Measurements from ENCODE around the gene EXOC6B.

DNA sequence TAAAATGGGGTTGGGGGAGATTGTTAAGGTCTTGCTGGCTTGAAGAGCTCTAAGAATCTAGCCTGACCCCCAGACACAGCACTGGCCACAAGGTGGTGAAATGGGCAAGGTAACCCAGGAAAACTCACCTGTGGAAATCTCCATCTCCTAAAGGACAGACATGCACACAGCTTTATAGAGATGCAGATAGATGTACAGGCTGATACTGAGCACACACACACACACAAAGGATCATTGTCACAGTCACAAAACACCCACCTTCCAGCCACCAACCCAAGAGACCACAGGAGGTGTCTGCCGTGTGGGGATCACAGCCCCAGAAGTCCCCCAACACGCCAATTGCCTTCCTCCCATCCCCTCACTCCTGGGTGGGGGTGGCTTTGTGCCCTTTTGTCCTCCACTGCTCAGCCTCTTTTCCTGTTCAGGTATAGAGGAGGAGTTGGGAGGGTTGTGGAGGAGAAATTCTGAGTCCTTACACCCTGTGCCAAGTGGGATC is 674.9 kb downstream of the EXOC6B start:
- TF ChIP-seq POLR2AphosphoS5 (IDR thresholded peaks at IDR 0.05) = no peak
- TF ChIP-seq, protein P1, sequence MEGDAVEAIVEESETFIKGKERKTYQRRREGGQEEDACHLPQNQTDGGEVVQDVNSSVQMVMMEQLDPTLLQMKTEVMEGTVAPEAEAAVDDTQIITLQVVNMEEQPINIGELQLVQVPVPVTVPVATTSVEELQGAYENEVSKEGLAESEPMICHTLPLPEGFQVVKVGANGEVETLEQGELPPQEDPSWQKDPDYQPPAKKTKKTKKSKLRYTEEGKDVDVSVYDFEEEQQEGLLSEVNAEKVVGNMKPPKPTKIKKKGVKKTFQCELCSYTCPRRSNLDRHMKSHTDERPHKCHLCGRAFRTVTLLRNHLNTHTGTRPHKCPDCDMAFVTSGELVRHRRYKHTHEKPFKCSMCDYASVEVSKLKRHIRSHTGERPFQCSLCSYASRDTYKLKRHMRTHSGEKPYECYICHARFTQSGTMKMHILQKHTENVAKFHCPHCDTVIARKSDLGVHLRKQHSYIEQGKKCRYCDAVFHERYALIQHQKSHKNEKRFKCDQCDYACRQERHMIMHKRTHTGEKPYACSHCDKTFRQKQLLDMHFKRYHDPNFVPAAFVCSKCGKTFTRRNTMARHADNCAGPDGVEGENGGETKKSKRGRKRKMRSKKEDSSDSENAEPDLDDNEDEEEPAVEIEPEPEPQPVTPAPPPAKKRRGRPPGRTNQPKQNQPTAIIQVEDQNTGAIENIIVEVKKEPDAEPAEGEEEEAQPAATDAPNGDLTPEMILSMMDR (IDR thresholded peaks at IDR 0.05) = no peak
- TF ChIP-seq POLR2A (IDR thresholded peaks at IDR 0.05) = no peak
